Progenitor cell of endocrine pancreas (in vitro differentiated cells): ENCODE data around the gene UBE2J2. TPM values are rescaled to one million over a fixed set of nuclear protein-coding genes. Genes with fewer than 3 reads are reported as not detected.

ENCODE experiments used
- DNase-seq: peaks from one replicate; pipeline ENCODE4 v3.0.0; 2021; ENCODE audit warnings: low spot score; ENCODE audit not compliant: unreplicated experiment
- H3K27ac Mint-ChIP-seq: 2 replicates; pipeline ENCODE4 v1.8.0; 2021; ENCODE audit warnings: mild to moderate bottlenecking, moderate library complexity, mixed read lengths
- H3K27me3 Mint-ChIP-seq: 2 replicates; pipeline ENCODE4 v1.8.0; 2021; ENCODE audit warnings: mixed read lengths
- H3K36me3 Mint-ChIP-seq: 2 replicates; pipeline ENCODE4 v1.8.0; 2022; ENCODE audit warnings: mixed read lengths; ENCODE audit not compliant: insufficient read depth
- H3K4me1 Mint-ChIP-seq: 2 replicates; pipeline ENCODE4 v1.8.0; 2021; ENCODE audit warnings: low read depth, mixed read lengths
- H3K4me3 Mint-ChIP-seq: 2 replicates; pipeline ENCODE4 v1.8.0; 2021; ENCODE audit warnings: low read depth, mild to moderate bottlenecking, moderate library complexity, mixed read lengths
- H3K9me3 Mint-ChIP-seq: 2 replicates; pipeline ENCODE4 v1.8.0; 2021; ENCODE audit warnings: low read depth, mixed read lengths
- total RNA-seq: library from RNA; stranded (reverse); gene quantifications from 2 replicates; pipeline ENCODE4 v1.2.1, GENCODE V29; 2021
- TF ChIP-seq, protein P1 (sequence below): fragments of 200-600 bp; sonication (generic); IDR thresholded peaks from one replicate; pipeline ENCODE4 v1.5.0; 2021; ENCODE audit warnings: antibody characterized with exemption, mild to moderate bottlenecking; ENCODE audit not compliant: unreplicated experiment

The UBE2J2 gene
- total RNA-seq, 1 donor from 2014 or later = 73.6 TPM

- Mint-ChIP-seq H3K27ac (no peak overlapping the region), H3K27me3 (no peaks in the 10 kb centered on the region), H3K36me3 (no peaks in the 10 kb centered on the region), H3K4me3 (no peak overlapping the region), H3K4me1 (no peaks in the 10 kb centered on the region), H3K9me3 (no peaks in the 10 kb centered on the region)
- TF ChIP-seq, protein P1, sequence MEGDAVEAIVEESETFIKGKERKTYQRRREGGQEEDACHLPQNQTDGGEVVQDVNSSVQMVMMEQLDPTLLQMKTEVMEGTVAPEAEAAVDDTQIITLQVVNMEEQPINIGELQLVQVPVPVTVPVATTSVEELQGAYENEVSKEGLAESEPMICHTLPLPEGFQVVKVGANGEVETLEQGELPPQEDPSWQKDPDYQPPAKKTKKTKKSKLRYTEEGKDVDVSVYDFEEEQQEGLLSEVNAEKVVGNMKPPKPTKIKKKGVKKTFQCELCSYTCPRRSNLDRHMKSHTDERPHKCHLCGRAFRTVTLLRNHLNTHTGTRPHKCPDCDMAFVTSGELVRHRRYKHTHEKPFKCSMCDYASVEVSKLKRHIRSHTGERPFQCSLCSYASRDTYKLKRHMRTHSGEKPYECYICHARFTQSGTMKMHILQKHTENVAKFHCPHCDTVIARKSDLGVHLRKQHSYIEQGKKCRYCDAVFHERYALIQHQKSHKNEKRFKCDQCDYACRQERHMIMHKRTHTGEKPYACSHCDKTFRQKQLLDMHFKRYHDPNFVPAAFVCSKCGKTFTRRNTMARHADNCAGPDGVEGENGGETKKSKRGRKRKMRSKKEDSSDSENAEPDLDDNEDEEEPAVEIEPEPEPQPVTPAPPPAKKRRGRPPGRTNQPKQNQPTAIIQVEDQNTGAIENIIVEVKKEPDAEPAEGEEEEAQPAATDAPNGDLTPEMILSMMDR = no peak
- DNase-seq = no peak
Observed at GRCh38 chr1:1295154-1295923, 21.7 kb upstream of the UBE2J2 start.

- Mint-ChIP-seq H3K27ac (no peak overlapping the region), H3K4me3 (no peak overlapping the region), H3K9me3 (no peaks in the 10 kb centered on the region), H3K27me3 (no peaks in the 10 kb centered on the region), H3K36me3 (no peaks in the 10 kb centered on the region), H3K4me1 (no peaks in the 10 kb centered on the region)
- DNase-seq = no peak
- TF ChIP-seq, protein P1 = no peak
Observed at GRCh38 chr1:1294250-1294890, 20.7 kb upstream of the UBE2J2 start.

DNA sequence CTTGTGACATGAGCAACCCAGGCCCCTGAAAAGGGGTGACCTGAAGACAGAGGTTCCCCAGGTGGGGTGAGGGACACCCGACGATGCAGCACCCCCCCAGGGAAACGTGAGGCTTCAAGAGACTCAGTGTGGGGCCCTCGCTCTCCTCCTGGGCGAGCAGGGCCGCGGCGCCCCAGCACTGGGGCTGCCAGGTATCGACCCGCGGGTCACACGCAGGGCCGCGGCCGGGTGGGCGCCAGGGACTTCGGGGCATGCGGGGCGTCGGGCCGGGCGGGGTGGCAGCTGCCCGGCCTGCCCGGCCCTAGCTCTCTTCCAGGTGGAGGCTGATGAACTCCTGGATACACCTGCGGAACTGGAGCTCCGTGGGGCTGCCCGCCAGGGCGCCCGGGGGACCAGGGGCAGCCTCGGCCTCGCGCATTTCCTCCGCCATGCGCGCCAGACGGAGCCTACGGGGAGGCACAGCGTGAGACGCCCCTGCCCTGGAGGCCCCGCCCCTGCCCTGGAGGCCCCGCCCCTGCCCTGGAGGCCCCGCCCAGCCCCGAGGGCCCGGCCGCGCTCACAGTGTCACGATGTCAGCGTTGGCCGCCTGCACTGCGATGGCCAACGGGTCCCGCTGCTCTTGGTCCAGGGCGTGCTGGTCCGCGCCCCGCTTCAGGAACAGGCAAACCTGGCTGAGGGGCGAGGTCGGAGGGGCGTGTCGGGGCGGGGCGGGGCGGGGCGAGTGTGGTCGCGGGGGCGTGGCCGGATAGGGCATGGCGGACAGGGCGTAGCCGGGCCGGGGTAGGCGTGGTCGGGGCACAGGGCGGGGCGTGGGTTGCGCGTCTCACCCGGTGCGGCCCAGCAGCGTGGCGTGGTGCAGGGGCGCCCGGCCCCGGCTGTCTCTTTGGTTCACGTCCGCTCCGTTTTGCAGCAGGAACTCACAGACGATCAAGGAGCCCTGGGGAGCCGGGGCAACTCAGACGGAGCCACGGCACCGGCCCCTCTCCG is 19.9 kb upstream of the UBE2J2 start:
- Mint-ChIP-seq H3K27me3 (no peaks in the 10 kb centered on the region), H3K4me1 (no peaks in the 10 kb centered on the region), H3K9me3 (no peaks in the 10 kb centered on the region), H3K36me3 (no peaks in the 10 kb centered on the region), H3K4me3 (no peak overlapping the region), H3K27ac (no peak overlapping the region)
- no peak for DNase-seq
- TF ChIP-seq, protein P1 = no peak

- H3K4me1 Mint-ChIP-seq = no peaks in the 10 kb centered on the region
- no peaks in the 10 kb centered on the region for H3K9me3 Mint-ChIP-seq
- no peaks in the 10 kb centered on the region for H3K36me3 Mint-ChIP-seq
- no peak for DNase-seq
- no peak overlapping the region for H3K27ac Mint-ChIP-seq
- H3K4me3 Mint-ChIP-seq = no peak overlapping the region
- H3K27me3 Mint-ChIP-seq = no peaks in the 10 kb centered on the region
- TF ChIP-seq, protein P1 = no peak
Observed at GRCh38 chr1:1292851-1293250, 19.2 kb upstream of the UBE2J2 start.

GRCh38 chr1:1292442-1292779 is 18.8 kb upstream of the UBE2J2 start:
- Mint-ChIP-seq H3K36me3 (no peaks in the 10 kb centered on the region), H3K4me1 (no peaks in the 10 kb centered on the region), H3K27ac (no peak overlapping the region), H3K9me3 (no peaks in the 10 kb centered on the region), H3K4me3 (no peak overlapping the region), H3K27me3 (no peaks in the 10 kb centered on the region)
- TF ChIP-seq, protein P1 = no peak
- DNase-seq = no peak
